ENCODE measurements around the gene VN1R5.

DNA sequence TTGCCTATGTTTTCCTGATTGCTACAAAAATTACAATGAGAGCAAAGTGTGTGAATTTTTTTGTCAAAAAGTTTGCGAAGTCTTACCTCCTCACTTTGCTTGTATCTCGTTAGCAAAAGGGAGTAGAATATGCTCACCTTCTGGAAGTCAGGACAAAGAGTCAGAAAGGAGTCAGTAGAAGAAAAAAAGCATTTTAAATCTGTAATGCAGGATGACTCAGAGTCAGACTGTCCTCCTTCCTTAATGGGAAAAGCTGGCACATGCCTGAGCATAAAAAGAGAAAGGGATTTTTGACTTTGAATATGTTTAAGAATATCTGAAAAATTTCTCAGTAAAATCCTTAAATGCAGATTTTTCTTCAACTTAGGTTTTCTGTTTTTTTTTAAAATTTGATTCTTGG, 14.2 kb upstream of the VN1R5 start:
- TF ChIP-seq, protein P1, sequence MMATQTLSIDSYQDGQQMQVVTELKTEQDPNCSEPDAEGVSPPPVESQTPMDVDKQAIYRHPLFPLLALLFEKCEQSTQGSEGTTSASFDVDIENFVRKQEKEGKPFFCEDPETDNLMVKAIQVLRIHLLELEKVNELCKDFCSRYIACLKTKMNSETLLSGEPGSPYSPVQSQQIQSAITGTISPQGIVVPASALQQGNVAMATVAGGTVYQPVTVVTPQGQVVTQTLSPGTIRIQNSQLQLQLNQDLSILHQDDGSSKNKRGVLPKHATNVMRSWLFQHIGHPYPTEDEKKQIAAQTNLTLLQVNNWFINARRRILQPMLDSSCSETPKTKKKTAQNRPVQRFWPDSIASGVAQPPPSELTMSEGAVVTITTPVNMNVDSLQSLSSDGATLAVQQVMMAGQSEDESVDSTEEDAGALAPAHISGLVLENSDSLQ (IDR thresholded peaks at IDR 0.05), result no peak
- TF ChIP-seq BHLHE40 (IDR thresholded peaks at IDR 0.05; ENCODE audit: borderline replicate concordance) (no peak), ELF4 (IDR thresholded peaks at IDR 0.05) (no peak), TARDBP (IDR thresholded peaks at IDR 0.05) (no peak), NFRKB (IDR thresholded peaks at IDR 0.05) (no peak), CTBP1 (IDR thresholded peaks at IDR 0.05; ENCODE audit: borderline replicate concordance) (no peak), HDGF (IDR thresholded peaks at IDR 0.05; ENCODE audit: borderline replicate concordance) (no peak), FOXK2 (IDR thresholded peaks at IDR 0.05) (no peak), L3MBTL2 (conservative IDR thresholded peaks at IDR 0.05) (no peak), FOXA1 (IDR thresholded peaks at IDR 0.05) (no peak), ZNF384 (IDR thresholded peaks at IDR 0.05) (no peak), SP1 (IDR thresholded peaks at IDR 0.05) (no peak), FOXM1 (IDR thresholded peaks at IDR 0.05; ENCODE audit: borderline replicate concordance) (no peak)
